Chondrocyte (in vitro differentiated cells): ENCODE data around the gene MACC1. TPM values are rescaled to one million over a fixed set of nuclear protein-coding genes. Genes with fewer than 3 reads are reported as not detected.

Experiments
- DNase-seq: peaks from one replicate; pipeline ENCODE4 v3.0.0; 2021; ENCODE audit warnings: mixed read lengths, low spot score
- H3K27ac Mint-ChIP-seq: one replicate; pipeline ENCODE4 v1.8.0; 2021; ENCODE audit warnings: mild to moderate bottlenecking, moderate library complexity, mixed read lengths; ENCODE audit not compliant: unreplicated experiment
- H3K27me3 Mint-ChIP-seq: 2 replicates; pipeline ENCODE4 v1.8.0; 2021; ENCODE audit warnings: low read depth, mixed read lengths
- H3K36me3 Mint-ChIP-seq: 2 replicates; pipeline ENCODE4 v1.8.0; 2021; ENCODE audit warnings: low read depth, mixed read lengths
- H3K4me1 Mint-ChIP-seq: 2 replicates; pipeline ENCODE4 v1.8.0; 2021; ENCODE audit warnings: low read depth, mild to moderate bottlenecking, mixed read lengths
- H3K4me3 Mint-ChIP-seq: one replicate; pipeline ENCODE4 v1.8.0; 2021; ENCODE audit warnings: mild to moderate bottlenecking, moderate library complexity, mixed read lengths; ENCODE audit not compliant: unreplicated experiment
- H3K9me3 Mint-ChIP-seq: 2 replicates; pipeline ENCODE4 v1.8.0; 2021; ENCODE audit warnings: low read depth, mixed read lengths
- total RNA-seq: library from RNA; stranded (reverse); gene quantifications from 3 replicates; pipeline ENCODE4 v1.2.1, GENCODE V29; 2021
- TF ChIP-seq, protein P1 (sequence below): fragments of 200-600 bp; sonication (generic); IDR thresholded peaks from 2 replicates; pipeline ENCODE4 v1.5.0; 2021; ENCODE audit warnings: antibody characterized with exemption, mild to moderate bottlenecking, moderate library complexity

The MACC1 gene
- total RNA-seq, 1 donor from 2014 or later: not detected

DNA sequence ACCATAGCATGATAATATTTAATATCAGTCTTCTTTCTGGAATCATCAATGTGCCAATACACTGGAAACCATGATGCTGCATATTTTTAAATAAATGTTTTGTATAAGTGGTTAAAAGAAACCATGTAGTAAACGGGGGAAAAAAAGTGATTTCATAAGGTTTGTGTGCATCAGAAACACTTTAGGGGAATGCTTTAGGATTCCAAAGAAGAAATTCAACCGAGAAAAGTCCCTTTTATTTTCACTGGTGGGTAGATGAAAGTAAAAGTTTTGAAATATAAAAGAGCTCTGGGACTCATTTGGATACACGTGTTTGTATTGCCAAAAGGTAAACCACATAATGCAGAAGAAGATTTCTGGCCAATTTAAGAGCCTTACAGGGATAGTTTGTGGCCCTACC is 11.9 kb upstream of the MACC1 start:
- Mint-ChIP-seq H3K9me3 (no peaks in the 10 kb centered on the region), H3K36me3 (no peaks in the 10 kb centered on the region), H3K27me3 (no peaks in the 10 kb centered on the region), H3K27ac (no peak overlapping the region), H3K4me1 (peaks cover 8% of the 10 kb centered on the region), H3K4me3 (no peak overlapping the region)
- TF ChIP-seq, protein P1, sequence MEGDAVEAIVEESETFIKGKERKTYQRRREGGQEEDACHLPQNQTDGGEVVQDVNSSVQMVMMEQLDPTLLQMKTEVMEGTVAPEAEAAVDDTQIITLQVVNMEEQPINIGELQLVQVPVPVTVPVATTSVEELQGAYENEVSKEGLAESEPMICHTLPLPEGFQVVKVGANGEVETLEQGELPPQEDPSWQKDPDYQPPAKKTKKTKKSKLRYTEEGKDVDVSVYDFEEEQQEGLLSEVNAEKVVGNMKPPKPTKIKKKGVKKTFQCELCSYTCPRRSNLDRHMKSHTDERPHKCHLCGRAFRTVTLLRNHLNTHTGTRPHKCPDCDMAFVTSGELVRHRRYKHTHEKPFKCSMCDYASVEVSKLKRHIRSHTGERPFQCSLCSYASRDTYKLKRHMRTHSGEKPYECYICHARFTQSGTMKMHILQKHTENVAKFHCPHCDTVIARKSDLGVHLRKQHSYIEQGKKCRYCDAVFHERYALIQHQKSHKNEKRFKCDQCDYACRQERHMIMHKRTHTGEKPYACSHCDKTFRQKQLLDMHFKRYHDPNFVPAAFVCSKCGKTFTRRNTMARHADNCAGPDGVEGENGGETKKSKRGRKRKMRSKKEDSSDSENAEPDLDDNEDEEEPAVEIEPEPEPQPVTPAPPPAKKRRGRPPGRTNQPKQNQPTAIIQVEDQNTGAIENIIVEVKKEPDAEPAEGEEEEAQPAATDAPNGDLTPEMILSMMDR: no peak
- DNase-seq: no peak

DNA sequence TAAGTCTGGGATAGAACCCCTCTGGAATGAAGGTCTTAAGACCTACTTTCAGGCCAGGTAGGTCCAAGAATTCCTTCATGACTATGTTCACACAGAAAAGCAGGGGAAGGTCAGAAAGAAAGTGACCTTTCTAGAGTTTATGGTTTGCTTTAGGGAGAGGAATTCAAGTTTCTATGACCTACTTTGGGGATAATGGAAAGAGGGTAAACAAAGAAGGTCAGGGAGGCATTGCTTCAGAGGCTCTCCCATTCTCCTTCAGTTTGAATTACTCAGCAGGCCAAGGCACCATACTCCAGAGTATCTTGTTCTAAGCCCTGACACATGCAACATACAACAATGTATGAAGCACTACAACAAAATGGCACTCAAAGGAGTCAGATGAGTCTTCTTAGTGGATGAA is 11.5 kb upstream of the MACC1 start:
- TF ChIP-seq, protein P1: no peak
- Mint-ChIP-seq H3K36me3 (no peaks in the 10 kb centered on the region), H3K4me3 (no peak overlapping the region), H3K9me3 (no peaks in the 10 kb centered on the region), H3K4me1 (peaks cover 8% of the 10 kb centered on the region), H3K27me3 (no peaks in the 10 kb centered on the region), H3K27ac (no peak overlapping the region)
- DNase-seq: no peak

DNA sequence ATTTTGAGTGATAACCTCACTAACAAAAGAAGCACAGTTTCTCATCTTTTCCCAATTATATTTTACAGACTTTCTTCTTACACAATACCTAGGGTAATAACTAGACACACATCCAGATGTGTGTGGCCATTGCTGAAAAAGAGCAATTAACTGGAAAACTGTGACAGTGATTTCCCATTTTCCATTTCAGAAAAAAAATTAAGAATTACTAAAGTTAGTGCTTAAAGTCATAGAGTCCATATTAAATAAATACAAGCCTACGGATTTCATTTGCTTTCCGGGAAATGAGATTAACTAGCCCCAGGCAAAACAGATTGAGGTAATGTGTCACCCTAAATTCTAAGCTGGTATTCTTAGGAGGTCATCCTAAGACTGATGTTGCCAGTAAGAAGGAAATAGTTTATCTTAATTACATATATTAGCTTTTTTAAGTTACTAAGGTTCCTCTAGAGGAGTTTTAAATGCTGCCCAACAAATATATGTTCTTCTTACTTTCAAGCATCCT is 10.2 kb upstream of the MACC1 start:
- Mint-ChIP-seq H3K9me3 (no peaks in the 10 kb centered on the region), H3K27me3 (no peaks in the 10 kb centered on the region), H3K4me3 (no peak overlapping the region), H3K27ac (no peak overlapping the region), H3K36me3 (no peaks in the 10 kb centered on the region), H3K4me1 (peaks cover 8% of the 10 kb centered on the region)
- DNase-seq: no peak
- TF ChIP-seq, protein P1: no peak

DNA sequence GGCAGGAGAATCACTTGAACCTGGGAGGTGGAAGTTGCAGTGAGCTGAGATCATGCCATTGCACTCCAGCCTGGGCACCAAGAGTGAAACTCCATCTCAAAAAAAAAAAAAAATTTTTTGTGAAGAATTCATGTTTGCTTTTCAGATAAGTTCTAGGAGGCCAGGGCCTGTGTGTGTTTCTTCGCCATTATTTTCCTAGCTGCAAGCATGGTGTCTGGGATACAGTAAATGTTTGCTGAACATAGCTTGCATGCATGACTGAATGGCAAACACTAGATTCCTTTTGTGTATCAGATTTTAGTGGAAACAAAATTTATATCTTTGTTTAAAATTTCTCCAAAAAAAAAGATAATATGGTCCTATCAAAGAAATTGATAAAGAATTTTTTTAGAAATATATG is 9.7 kb upstream of the MACC1 start:
- Mint-ChIP-seq H3K27me3 (no peaks in the 10 kb centered on the region), H3K36me3 (no peaks in the 10 kb centered on the region), H3K4me3 (no peak overlapping the region), H3K9me3 (no peaks in the 10 kb centered on the region), H3K27ac (no peak overlapping the region), H3K4me1 (peaks cover 8% of the 10 kb centered on the region)
- DNase-seq: no peak
- TF ChIP-seq, protein P1: no peak

DNA sequence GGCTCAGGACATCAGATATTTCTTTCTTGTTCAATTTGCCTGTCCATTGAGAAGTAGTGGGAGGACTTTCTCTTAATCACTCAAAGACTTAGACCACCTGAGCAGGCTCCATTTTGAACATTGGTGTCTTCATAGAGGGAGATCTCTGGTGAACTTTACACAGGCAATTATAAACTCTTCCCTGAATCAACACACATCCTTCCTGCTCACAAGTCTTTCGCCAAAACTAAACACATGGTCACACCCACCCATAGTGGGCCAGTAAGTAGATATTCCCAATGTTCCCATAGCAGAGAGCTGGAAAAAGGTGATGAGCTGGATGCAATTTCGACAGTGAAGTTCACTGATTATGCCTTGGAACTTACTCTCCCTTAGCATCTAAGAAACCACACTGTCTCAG is 8.2 kb upstream of the MACC1 start:
- Mint-ChIP-seq H3K36me3 (no peaks in the 10 kb centered on the region), H3K9me3 (no peaks in the 10 kb centered on the region), H3K27me3 (no peaks in the 10 kb centered on the region), H3K4me1 (peaks cover 14% of the 10 kb centered on the region), H3K27ac (no peak overlapping the region), H3K4me3 (no peak overlapping the region)
- DNase-seq: no peak
- TF ChIP-seq, protein P1: no peak
